Stimulated activated CD4-positive, alpha-beta T cell treated with anti-CD3 and anti-CD28 coated beads, Interleukin-2, amount 100 ng/mL, for 4 hours (primary cell): ENCODE data around the gene GPR17.

ENCODE experiments used
- DNase-seq: peaks from one replicate; pipeline ENCODE4 v3.0.0-alpha.2; 2020; ENCODE audit warnings: low read depth

Gene GPR17

GRCh38 chr2:127641846-127642507 lies 4.0 kb upstream of the GPR17 start:
- DNase-seq = peak; percentile 17

GRCh38 chr2:127642706-127643438 lies 3.1 kb upstream of the GPR17 start:
- DNase-seq = no peak

GRCh38 chr2:127643439-127644065 lies 2.4 kb upstream of the GPR17 start:
- no peak for DNase-seq

- no peak for DNase-seq
Measured at GRCh38 chr2:127644066-127645025, 1.6 kb upstream of the GPR17 start.

GRCh38 chr2:127645026-127645394 lies 943 bp upstream of the GPR17 start:
- no peak for DNase-seq

- no peak for DNase-seq
Measured at GRCh38 chr2:127646487-127647241, 711 bp downstream of the GPR17 start.

- DNase-seq = no peak
Measured at GRCh38 chr2:127647242-127648190, 1.6 kb downstream of the GPR17 start.

- DNase-seq = no peak
Measured at GRCh38 chr2:127648321-127648720, 2.4 kb downstream of the GPR17 start.

GRCh38 chr2:127649100-127649611 lies 3.2 kb downstream of the GPR17 start:
- DNase-seq = no peak

GRCh38 chr2:127649684-127650040 lies 3.7 kb downstream of the GPR17 start:
- DNase-seq = peak; percentile 80

GRCh38 chr2:127650041-127650784 lies 4.3 kb downstream of the GPR17 start:
- DNase-seq = no peak

- DNase-seq = no peak
Measured at GRCh38 chr2:127650785-127651380, 4.9 kb downstream of the GPR17 start.

GRCh38 chr2:127651381-127651809 lies 5.4 kb downstream of the GPR17 start:
- no peak for DNase-seq

- DNase-seq = no peak
Measured at GRCh38 chr2:127651971-127652550, 6.1 kb downstream of the GPR17 start.

- DNase-seq = no peak
Measured at GRCh38 chr2:127652786-127653357, 6.9 kb downstream of the GPR17 start.

- no peak for DNase-seq
Measured at GRCh38 chr2:127653421-127654083, 7.6 kb downstream of the GPR17 start.

- no peak for DNase-seq
Measured at GRCh38 chr2:127654084-127654837, 8.3 kb downstream of the GPR17 start.
